ENCODE data around the gene MCOLN1. TPM values are rescaled to one million over a fixed set of nuclear protein-coding genes. Genes with fewer than 3 reads are reported as not detected.

MCOLN1 gene
- total and polyA plus RNA-seq, 2 donors (not counting 3 experiments of a cell fraction or from before 2014, with no cell fraction given), result 23.0 to 60.9 TPM

DNA sequence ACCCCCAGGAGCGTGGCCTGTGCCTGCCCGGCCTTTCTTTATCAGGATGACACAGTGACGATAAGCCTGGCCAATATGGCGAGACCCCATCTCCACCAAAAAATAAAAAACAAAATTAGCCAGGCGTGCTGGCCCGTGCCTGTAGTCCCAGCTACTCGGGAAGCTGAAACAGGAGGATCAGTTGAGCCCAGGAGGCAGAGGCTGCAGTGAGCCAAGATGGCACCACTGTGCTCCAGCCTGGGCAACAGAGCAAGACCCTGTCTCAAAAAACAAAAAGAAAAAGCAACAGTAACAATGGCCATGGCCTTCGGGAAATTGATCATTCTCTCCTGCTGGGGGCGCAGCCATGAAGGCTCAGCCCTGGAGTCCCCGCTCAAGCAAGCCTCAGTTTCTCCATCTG is 44.7 kb upstream of the MCOLN1 start:
- Histone ChIP-seq H3K27me3 (ENCODE audit: control insufficient read depth in 2 of 2, insufficient read depth in 2 of 2, low read length in 2 of 2) (no peaks in the 10 kb centered on the region), H3K27ac (ENCODE audit: insufficient read depth, low read depth, low read length) (no peak overlapping the region), H3K79me2 (ENCODE audit: control insufficient read depth, insufficient read depth, low read length) (no peaks in the 10 kb centered on the region), H3K4me3 (replicated peaks in 1 of 3; ENCODE audit: insufficient read depth in 1 of 3, low read depth in 1 of 3, low read length in 3 of 3) (no peak overlapping the region), H3K4me2 (ENCODE audit: insufficient read depth, low read length) (no peak overlapping the region), H3K36me3 (ENCODE audit: control insufficient read depth in 2 of 2, extremely low read depth in 1 of 2, insufficient read depth in 2 of 2, low read length in 2 of 2) (no peaks in the 10 kb centered on the region), H3K9me3 (replicated peaks; ENCODE audit: control insufficient read depth, insufficient read depth, low read length) (no peaks in the 10 kb centered on the region), H2AFZ (ENCODE audit: low read depth, low read length) (no peak overlapping the region), H4K20me1 (replicated peaks; ENCODE audit: control insufficient read depth, extremely low read depth, insufficient read depth, low read length) (no peaks in the 10 kb centered on the region), H3K9ac (replicated peaks; ENCODE audit: extremely low read depth, insufficient read depth, low read length) (no peak overlapping the region), H3K4me1 (ENCODE audit: control insufficient read depth, extremely low read depth, insufficient read depth, low read length) (no peaks in the 10 kb centered on the region), H3K9me1 (replicated peaks; ENCODE audit: control insufficient read depth, extremely low read depth, insufficient read depth, low read length) (no peaks in the 10 kb centered on the region)
- intact Hi-C loops (cut with micrococcal nuclease) (no loop called here), dilution Hi-C loops (cut with MboI; ENCODE audit: extremely low pct_ligation_motif_present, low sequenced_read_pairs) (no loop called here)
- ChIA-PET POLR2A (no interaction called here), CTCF (no interaction called here)
- no peak for TF ChIP-seq MYC (IDR thresholded peaks at IDR 0.05; ENCODE audit: low read depth, low read length)
- no peak for TF ChIP-seq POLR2AphosphoS5 (IDR thresholded peaks at IDR 0.05; ENCODE audit: insufficient read depth, low read depth, low read length)
- TF ChIP-seq JUN (IDR thresholded peaks at IDR 0.05; ENCODE audit: borderline replicate concordance, insufficient read depth, insufficient read length, low read depth), result no peak
- TF ChIP-seq, protein P1, sequence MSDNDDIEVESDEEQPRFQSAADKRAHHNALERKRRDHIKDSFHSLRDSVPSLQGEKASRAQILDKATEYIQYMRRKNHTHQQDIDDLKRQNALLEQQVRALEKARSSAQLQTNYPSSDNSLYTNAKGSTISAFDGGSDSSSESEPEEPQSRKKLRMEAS (IDR thresholded peaks at IDR 0.05; ENCODE audit: insufficient read depth, insufficient read length), result no peak
- no peak for TF ChIP-seq EZH2 (IDR thresholded peaks at IDR 0.05; ENCODE audit: borderline replicate concordance, low read depth, low read length, severe bottlenecking)
- no peak for TF ChIP-seq POLR2A (IDR thresholded peaks at IDR 0.05; ENCODE audit: low read depth, low read length)
- TF ChIP-seq, protein P2, sequence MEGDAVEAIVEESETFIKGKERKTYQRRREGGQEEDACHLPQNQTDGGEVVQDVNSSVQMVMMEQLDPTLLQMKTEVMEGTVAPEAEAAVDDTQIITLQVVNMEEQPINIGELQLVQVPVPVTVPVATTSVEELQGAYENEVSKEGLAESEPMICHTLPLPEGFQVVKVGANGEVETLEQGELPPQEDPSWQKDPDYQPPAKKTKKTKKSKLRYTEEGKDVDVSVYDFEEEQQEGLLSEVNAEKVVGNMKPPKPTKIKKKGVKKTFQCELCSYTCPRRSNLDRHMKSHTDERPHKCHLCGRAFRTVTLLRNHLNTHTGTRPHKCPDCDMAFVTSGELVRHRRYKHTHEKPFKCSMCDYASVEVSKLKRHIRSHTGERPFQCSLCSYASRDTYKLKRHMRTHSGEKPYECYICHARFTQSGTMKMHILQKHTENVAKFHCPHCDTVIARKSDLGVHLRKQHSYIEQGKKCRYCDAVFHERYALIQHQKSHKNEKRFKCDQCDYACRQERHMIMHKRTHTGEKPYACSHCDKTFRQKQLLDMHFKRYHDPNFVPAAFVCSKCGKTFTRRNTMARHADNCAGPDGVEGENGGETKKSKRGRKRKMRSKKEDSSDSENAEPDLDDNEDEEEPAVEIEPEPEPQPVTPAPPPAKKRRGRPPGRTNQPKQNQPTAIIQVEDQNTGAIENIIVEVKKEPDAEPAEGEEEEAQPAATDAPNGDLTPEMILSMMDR (IDR thresholded peaks at IDR 0.05; ENCODE audit: extremely low read depth in 1 of 2, insufficient read depth in 1 of 2, low read depth in 1 of 2, low read length in 2 of 2), result no peak
- TF ChIP-seq GATA2 (IDR thresholded peaks at IDR 0.05; ENCODE audit: insufficient read depth, insufficient read length, low read depth, low read length), result no peak
- TF ChIP-seq FOS (IDR thresholded peaks at IDR 0.05; ENCODE audit: borderline replicate concordance, insufficient read depth, low read length), result no peak
- BruUV-seq (replicated peaks), result no TSS peak
- FAIRE-seq (no peak), DNase-seq (ENCODE audit: low read depth, low spot score) (no peak)
